SU-DHL-6 (cell line): ENCODE results near the gene RAD51D.

ENCODE experiments used
- CTCF ChIP-seq: fragments of 200-600 bp; sonication (generic); IDR thresholded peaks from one replicate; pipeline ENCODE4 v1.5.1; 2017; ENCODE audit warnings: antibody characterized with exemption, mild to moderate bottlenecking, low read length, moderate library complexity; ENCODE audit not compliant: insufficient read depth, poor library complexity, severe bottlenecking
- EZH2phosphoT487 ChIP-seq: fragments of 200-600 bp; sonication (generic), shearing (Covaris generic); conservative IDR thresholded peaks from 2 replicates; pipeline ENCODE4 v1.6.1; 2018; ENCODE audit warnings: mild to moderate bottlenecking, antibody characterized with exemption, low read length, moderate library complexity, mixed read lengths

- no peak for TF ChIP-seq CTCF
- no peak for TF ChIP-seq EZH2phosphoT487
Measured at GRCh38 chr17:35080536-35080935, 39.1 kb downstream of the RAD51D start.
